H1 (cell line): ENCODE data around the gene GIPC2. TPM values are rescaled to one million over a fixed set of nuclear protein-coding genes. Genes with fewer than 3 reads are reported as not detected.

ENCODE experiments used
- CTCF ChIA-PET: fragments of 300-600 bp; sonication (Branson Sonifier 250); formaldehyde crosslinking; loops from one replicate; lab custom pipeline; 2021; ENCODE audit not compliant: partially characterized antibody; lab: Charles Lee
- POLR2A ChIA-PET: fragments of 300-600 bp; sonication (Branson Sonifier 250); formaldehyde crosslinking; loops from one replicate; lab custom pipeline; 2021; ENCODE audit warnings: inconsistent platforms; ENCODE audit not compliant: partially characterized antibody; lab: Charles Lee
- DNase-seq, 2 experiments: peaks; one replicate each; pipeline versions ENCODE4 v3.0.0 to v3.0.0-alpha.2; 2010 to 2022; ENCODE audit warnings: low spot score in 2 of 2, low read depth in 1 of 2, mixed read lengths in 1 of 2
- FAIRE-seq: peaks from 2 replicates; lab custom pipeline; 2011; peaks lifted over from hg19 to GRCh38; lab: Jason Lieb, UNC
- H2AFZ ChIP-seq: 2 replicates; pipeline ENCODE4 v1.8.1; 2012; ENCODE audit warnings: low read length, inconsistent platforms
- H2AK5ac ChIP-seq: 2 replicates; pipeline ENCODE4 v1.6.1; 2013; ENCODE audit warnings: low read depth, low read length
- H2BK120ac ChIP-seq: replicated peaks from 2 replicates; pipeline ENCODE3; 2013; ENCODE audit warnings: low read depth, low read length, inconsistent platforms
- H2BK12ac ChIP-seq: 2 replicates; pipeline ENCODE4 v1.6.1; 2013; ENCODE audit warnings: low read depth, low read length
- H2BK15ac ChIP-seq: 2 replicates; pipeline ENCODE4 v1.6.1; 2013; ENCODE audit warnings: low read length
- H2BK20ac ChIP-seq: 2 replicates; pipeline ENCODE4 v1.6.1; 2013; ENCODE audit warnings: low read length
- H2BK5ac ChIP-seq: 2 replicates; pipeline ENCODE4 v1.6.1; 2013; ENCODE audit warnings: low read depth, low read length
- H3K14ac ChIP-seq: 2 replicates; pipeline ENCODE4 v1.6.1; 2013; ENCODE audit warnings: inconsistent platforms; ENCODE audit not compliant: insufficient read length
- H3K18ac ChIP-seq: 2 replicates; pipeline ENCODE4 v1.6.1; 2013; ENCODE audit warnings: low read length; ENCODE audit errors: extremely low read depth
- H3K23ac ChIP-seq: 2 replicates; pipeline ENCODE4 v1.6.1; 2013; ENCODE audit warnings: inconsistent platforms; ENCODE audit not compliant: insufficient read length
- H3K23me2 ChIP-seq: 2 replicates; pipeline ENCODE4 v1.6.1; 2013; ENCODE audit warnings: low read depth, low read length
- H3K27ac ChIP-seq: 2 replicates; pipeline ENCODE4 v1.6.1; 2011; ENCODE audit warnings: low read depth, low read length, inconsistent platforms
- H3K27me3 ChIP-seq, 4 experiments: replicated peaks in 1 of 4; 1 replicate in 1 of 4; 2 replicates in 3 of 4; pipeline versions ENCODE4 v1.6.1 to v1.8.1; 2011 to 2013; ENCODE audit warnings: low read length in 3 of 4, mild to moderate bottlenecking in 3 of 4, inconsistent platforms in 2 of 4, mixed read lengths in 2 of 4, moderate library complexity in 1 of 4; ENCODE audit not compliant: control insufficient read depth in 3 of 4, insufficient read depth in 3 of 4; ENCODE audit errors: extremely low read depth in 1 of 4
- H3K36me3 ChIP-seq, 4 experiments: 2 replicates each; pipeline versions ENCODE4 v1.6.1 to v1.8.1; 2011 to 2013; ENCODE audit warnings: mild to moderate bottlenecking in 4 of 4, low read length in 3 of 4, moderate library complexity in 2 of 4, control low read depth in 1 of 4, inconsistent platforms in 1 of 4; ENCODE audit not compliant: insufficient read depth in 4 of 4, control insufficient read depth in 2 of 4
- H3K4ac ChIP-seq: replicated peaks from 2 replicates; pipeline ENCODE3; 2013; ENCODE audit warnings: low read length, low read depth, mixed read lengths, inconsistent platforms; ENCODE audit not compliant: insufficient read length
- H3K4me1 ChIP-seq, 4 experiments: replicated peaks in 1 of 4; 1 replicate in 1 of 4; 2 replicates in 3 of 4; pipeline versions ENCODE4 v1.6.1 to v1.8.1; 2011 to 2013; ENCODE audit warnings: low read length in 3 of 4, inconsistent platforms in 2 of 4, mixed read lengths in 1 of 4; ENCODE audit not compliant: insufficient read depth in 4 of 4, control insufficient read depth in 3 of 4
- H3K4me2 ChIP-seq, 2 experiments: 2 replicates each; pipeline versions ENCODE4 v1.6.1 to v1.8.1; 2011 to 2013; ENCODE audit warnings: low read depth in 2 of 2, low read length in 2 of 2, control low read depth in 1 of 2, inconsistent platforms in 1 of 2, mild to moderate bottlenecking in 1 of 2; ENCODE audit not compliant: insufficient read depth in 1 of 2
- H3K4me3 ChIP-seq, 4 experiments: fragments of 200-600, 300-600 bp in 1 of 4; sonication (generic), shearing (Covaris generic), sonication (Bioruptor Twin) in 1 of 4; 2 replicates each; pipeline versions ENCODE4 v1.5.1 to v1.8.1; 2011 to 2016; ENCODE audit warnings: low read length in 4 of 4, low read depth in 3 of 4, control low read depth in 2 of 4, inconsistent platforms in 2 of 4, mild to moderate bottlenecking in 2 of 4, mixed read lengths in 1 of 4, moderate library complexity in 1 of 4; ENCODE audit not compliant: insufficient read depth in 2 of 4; ENCODE audit errors: extremely low read depth in 1 of 4
- H3K56ac ChIP-seq: replicated peaks from 2 replicates; pipeline ENCODE3; 2013; ENCODE audit warnings: low read depth, mild to moderate bottlenecking, mixed read lengths, low read length, inconsistent platforms; ENCODE audit not compliant: insufficient read length
- H3K79me1 ChIP-seq: 2 replicates; pipeline ENCODE4 v1.6.1; 2013; ENCODE audit warnings: low read depth, low read length, control low read depth
- H3K79me2 ChIP-seq, 2 experiments: 2 replicates each; pipeline versions ENCODE4 v1.6.1 to v1.8.1; 2012 to 2013; ENCODE audit warnings: low read length in 2 of 2, mild to moderate bottlenecking in 2 of 2, inconsistent platforms in 1 of 2; ENCODE audit not compliant: insufficient read depth in 2 of 2, control insufficient read depth in 1 of 2
- H3K9ac ChIP-seq, 4 experiments: replicated peaks in 1 of 4; 1 replicate in 1 of 4; 2 replicates in 3 of 4; pipeline versions ENCODE4 v1.6.1 to v1.8.1; 2011 to 2013; ENCODE audit warnings: low read depth in 3 of 4, low read length in 3 of 4, control low read depth in 2 of 4, mild to moderate bottlenecking in 2 of 4, moderate library complexity in 2 of 4, inconsistent platforms in 1 of 4; ENCODE audit errors: extremely low read depth in 1 of 4
- H3K9me3 ChIP-seq, 2 experiments: 2 replicates each; pipeline versions ENCODE4 v1.6.1 to v1.8.1; 2012 to 2013; ENCODE audit warnings: mild to moderate bottlenecking in 2 of 2, moderate library complexity in 2 of 2, control low read depth in 1 of 2, inconsistent platforms in 1 of 2, low read depth in 1 of 2, low read length in 1 of 2, mixed read lengths in 1 of 2; ENCODE audit not compliant: insufficient read depth in 2 of 2
- H4K20me1 ChIP-seq, 2 experiments: replicated peaks in 1 of 2; 2 replicates each; pipeline versions ENCODE3 to v1.8.1; 2011 to 2013; ENCODE audit warnings: inconsistent platforms in 2 of 2, low read length in 2 of 2, mild to moderate bottlenecking in 1 of 2; ENCODE audit not compliant: insufficient read depth in 2 of 2, control insufficient read depth in 1 of 2
- H4K5ac ChIP-seq: 2 replicates; pipeline ENCODE4 v1.6.1; 2013; ENCODE audit warnings: low read length, low read depth, mixed read lengths, inconsistent platforms; ENCODE audit not compliant: insufficient read length
- H4K8ac ChIP-seq: 2 replicates; pipeline ENCODE4 v1.8.0; 2013; ENCODE audit warnings: mild to moderate bottlenecking, moderate library complexity, low read length, inconsistent platforms; ENCODE audit not compliant: insufficient read depth; ENCODE audit errors: extremely low read depth
- H4K91ac ChIP-seq: replicated peaks from 2 replicates; pipeline ENCODE3; 2013; ENCODE audit warnings: low read length, mixed read lengths, inconsistent platforms; ENCODE audit not compliant: insufficient read length
- BCL11A ChIP-seq, 2 experiments: IDR thresholded peaks; one replicate each; pipeline ENCODE4 v1.6.1; 2011; ENCODE audit warnings: low read depth in 2 of 2, low read length in 2 of 2, mild to moderate bottlenecking in 2 of 2
- CREB1 ChIP-seq: IDR thresholded peaks from 2 replicates; pipeline ENCODE4 v1.6.1; 2012; ENCODE audit warnings: inconsistent platforms
- HDAC6 ChIP-seq: IDR thresholded peaks from one replicate; pipeline ENCODE4 v1.7.1; 2012; ENCODE audit warnings: low read depth, mild to moderate bottlenecking, inconsistent platforms, low read length, moderate library complexity
- JUN ChIP-seq: IDR thresholded peaks from 2 replicates; pipeline ENCODE4 v1.6.1; 2011; ENCODE audit warnings: low read depth, mild to moderate bottlenecking, improper control_type of control experiment, low read length
- POLR2AphosphoS5 ChIP-seq: IDR thresholded peaks from 2 replicates; pipeline ENCODE4 v1.6.1; 2011; ENCODE audit warnings: low read depth, low read length
- SP4 ChIP-seq: IDR thresholded peaks from 2 replicates; pipeline ENCODE4 v1.6.1; 2012; ENCODE audit warnings: low read length, inconsistent platforms
- WGBS, 2 experiments: shearing (Covaris generic) in 1 of 2; methylation state at CpG; one replicate each; pipeline versions ENCODE4 v1.1.6 to v1.1.7; 2013 to 2015; ENCODE audit warnings: low lambda C conversion rate in 2 of 2, mixed read lengths in 2 of 2, inconsistent platforms in 1 of 2, low coverage in 1 of 2, missing lambda C conversion rate in 1 of 2; ENCODE audit not compliant: insufficient replicate concordance in 2 of 2, insufficient coverage in 1 of 2, insufficient read length in 1 of 2; ENCODE audit errors: extremely low coverage in 1 of 2, missing lambda C conversion rate in 1 of 2; 5-methylcytosine and 5-hydroxymethylcytosine counted together
- polyA plus RNA-seq, 7 experiments: library from polyadenylated mRNA; depleted of rRNA in 3 of 7; stranded (reverse) in 5 of 7; unstranded in 2 of 7; fragments of >200 nt in 5 of 7; fragments of 200-250 nt in 2 of 7; gene quantifications; 1 replicate in 5 of 7; 2 replicates in 1 of 7; 4 replicates in 1 of 7; pipeline versions ENCODE4 v1.2.1 to v1.2.3, GENCODE V29; 2011 to 2013; ENCODE audit warnings: missing spikeins in 2 of 7, mixed read lengths in 2 of 7
- total RNA-seq: library from RNA; stranded (reverse); fragmentation: NEBNext Ultra II Directional; extraction: Animal tissue kit (Norgen Biotek cat#: 25700); gene quantifications from 2 replicates; pipeline ENCODE4 v1.2.1, GENCODE V29; 2021

The GIPC2 gene
- total and polyA plus RNA-seq, 2 of the 8 experiments (the other 6 are each of a cell fraction or from before 2014, with no cell fraction given): 0.29 to 0.69 TPM

DNA sequence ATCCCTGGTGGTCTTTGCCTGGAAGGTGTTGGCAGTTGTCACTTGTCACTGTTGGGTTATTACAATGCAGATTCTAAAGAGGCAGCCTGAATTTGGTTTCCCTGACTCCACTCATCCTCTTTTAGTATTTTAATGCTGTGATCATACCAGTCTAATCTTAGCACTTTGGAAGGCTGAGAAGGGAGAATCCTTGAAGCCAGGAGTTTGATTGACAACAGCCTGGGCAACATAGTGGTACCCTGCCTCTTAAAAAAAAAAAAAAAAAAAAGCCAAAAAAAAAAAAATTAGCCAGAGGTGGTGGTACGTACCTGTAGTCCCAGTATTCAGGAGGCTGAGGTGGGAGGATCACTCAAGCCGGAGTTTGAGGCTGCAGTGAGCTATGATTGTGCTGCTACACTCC is 7.7 kb downstream of the GIPC2 start:
- Histone ChIP-seq H3K79me2 (no peaks in the 10 kb centered on the region), H3K4ac (no peak overlapping the region), H4K8ac (no peak overlapping the region), H3K4me1 (peaks cover 0 to 4% (median 0%) of the 10 kb centered on the region in 4 experiments; a peak in 1 of 7 replicates), H3K9me3 (no peaks in the 10 kb centered on the region), H3K4me2 (no peak overlapping the region), H3K79me1 (no peaks in the 10 kb centered on the region), H4K20me1 (no peaks in the 10 kb centered on the region), H2BK12ac (no peak overlapping the region), H3K23ac (no peak overlapping the region), H2BK15ac (no peak overlapping the region), H3K56ac (no peak overlapping the region), H3K23me2 (no peaks in the 10 kb centered on the region), H2BK120ac (no peak overlapping the region), H4K5ac (no peak overlapping the region), H3K14ac (no peak overlapping the region), H3K18ac (no peak overlapping the region), H2BK5ac (no peak overlapping the region), H3K27me3 (no peaks in the 10 kb centered on the region), H3K4me3 (no peak overlapping the region), H3K9ac (no peak overlapping the region), H3K36me3 (no peaks in the 10 kb centered on the region), H4K91ac (no peak overlapping the region), H2BK20ac (no peak overlapping the region), H2AFZ (no peak overlapping the region), H3K27ac (no peak overlapping the region), H2AK5ac (no peak overlapping the region)
- TF ChIP-seq SP4 (no peak), POLR2AphosphoS5 (no peak), HDAC6 (no peak), JUN (no peak), BCL11A (IDR thresholded peaks at IDR 0.05; ENCODE audit: low read depth in 2 of 2, low read length in 2 of 2) (no peak), CREB1 (no peak)
- POLR2A ChIA-PET: interaction anchor here (1.4 kb wide), 1 partner anchor 73 kb away, joined by 3 read pairs; no protein-coding TSS in a partner anchor
- CTCF ChIA-PET: no interaction called here
- DNase-seq: no peak
- WGBS, 2 experiments: 100% methylated on average over 1 of the region's 2 CpGs; no CpG with 5 or more reads in 1 of the 2 experiments
- no peak for FAIRE-seq
